C4-2B (cell line): Measurements from ENCODE around the gene GPC5.

ENCODE experiments used
- ZFX ChIP-seq: fragments of 450-650 bp; IDR thresholded peaks from 2 replicates; pipeline ENCODE4 v1.6.1; 2017
- TF ChIP-seq, protein P1 (sequence below): fragments of 450-650 bp; conservative IDR thresholded peaks from 2 replicates; pipeline ENCODE4 v1.5.1; 2017; ENCODE audit warnings: mild to moderate bottlenecking

DNA sequence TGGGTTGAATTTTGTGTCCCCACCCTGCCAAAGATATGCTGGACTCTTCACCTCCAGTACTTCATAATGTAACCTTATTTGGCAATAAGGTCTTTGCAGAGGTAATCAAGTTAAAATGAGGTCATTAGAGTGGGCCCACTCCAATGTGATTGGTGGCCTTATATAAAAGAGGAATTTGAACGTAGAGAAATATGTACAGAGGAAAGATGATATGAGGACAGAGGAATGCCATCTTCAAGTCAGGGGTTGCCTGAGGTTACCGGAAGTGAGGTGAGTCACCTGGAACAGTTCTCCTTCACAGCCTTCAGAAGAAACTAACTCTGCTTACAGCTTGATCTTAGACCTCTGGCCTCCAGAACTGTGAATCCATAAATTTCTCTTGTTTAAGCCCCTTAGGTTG lies 69.9 kb downstream of the GPC5 start:
- TF ChIP-seq, protein P1, sequence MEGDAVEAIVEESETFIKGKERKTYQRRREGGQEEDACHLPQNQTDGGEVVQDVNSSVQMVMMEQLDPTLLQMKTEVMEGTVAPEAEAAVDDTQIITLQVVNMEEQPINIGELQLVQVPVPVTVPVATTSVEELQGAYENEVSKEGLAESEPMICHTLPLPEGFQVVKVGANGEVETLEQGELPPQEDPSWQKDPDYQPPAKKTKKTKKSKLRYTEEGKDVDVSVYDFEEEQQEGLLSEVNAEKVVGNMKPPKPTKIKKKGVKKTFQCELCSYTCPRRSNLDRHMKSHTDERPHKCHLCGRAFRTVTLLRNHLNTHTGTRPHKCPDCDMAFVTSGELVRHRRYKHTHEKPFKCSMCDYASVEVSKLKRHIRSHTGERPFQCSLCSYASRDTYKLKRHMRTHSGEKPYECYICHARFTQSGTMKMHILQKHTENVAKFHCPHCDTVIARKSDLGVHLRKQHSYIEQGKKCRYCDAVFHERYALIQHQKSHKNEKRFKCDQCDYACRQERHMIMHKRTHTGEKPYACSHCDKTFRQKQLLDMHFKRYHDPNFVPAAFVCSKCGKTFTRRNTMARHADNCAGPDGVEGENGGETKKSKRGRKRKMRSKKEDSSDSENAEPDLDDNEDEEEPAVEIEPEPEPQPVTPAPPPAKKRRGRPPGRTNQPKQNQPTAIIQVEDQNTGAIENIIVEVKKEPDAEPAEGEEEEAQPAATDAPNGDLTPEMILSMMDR = no peak
- TF ChIP-seq ZFX = no peak
